HG03064 (cell line): Measurements from ENCODE around the gene OR4B1.

Experiments used
- ATAC-seq: cut with Tn5 transposase; IDR thresholded peaks from one replicate; pipeline ENCODE4 v1.9.1; 2021; ENCODE audit warnings: low read depth; ENCODE audit not compliant: unreplicated experiment

OR4B1 gene

DNA sequence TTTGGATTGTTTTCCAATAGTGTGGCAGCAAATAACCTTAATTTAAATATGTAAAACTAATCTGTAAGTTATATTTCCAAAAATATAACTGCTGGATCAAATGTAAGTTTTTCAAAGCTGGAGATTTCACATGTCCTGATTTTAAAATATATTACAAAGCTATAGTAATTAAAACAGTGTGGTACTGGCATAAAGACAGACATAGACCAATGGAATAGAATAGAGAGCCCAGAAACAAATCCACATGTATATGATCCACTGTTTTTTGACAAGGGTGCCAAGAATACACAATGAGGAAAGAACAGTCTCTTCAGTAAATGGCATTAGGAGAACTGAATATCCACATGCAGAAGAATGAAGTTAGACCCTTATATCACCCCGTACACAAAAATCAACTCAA is 32.3 kb downstream of the OR4B1 start:
- ATAC-seq, result no peak

DNA sequence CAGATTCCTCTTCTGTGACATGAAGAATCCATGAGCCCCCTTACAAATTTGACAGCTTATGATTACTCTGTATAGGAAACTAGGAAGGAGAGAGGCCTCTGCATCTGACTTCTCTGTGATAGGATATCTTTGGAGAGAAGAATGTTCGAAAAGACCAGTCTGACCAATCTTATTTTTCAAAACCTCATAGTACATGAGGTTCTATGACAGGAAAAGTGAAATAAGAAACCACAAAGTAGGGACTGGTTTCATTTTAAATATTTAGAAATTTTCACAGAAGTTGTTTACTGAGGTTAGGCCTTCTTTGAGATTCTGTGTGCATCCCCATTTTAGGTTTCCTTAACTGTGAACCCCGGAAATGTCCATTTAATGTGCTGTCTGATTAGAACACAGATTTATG is 45.0 kb downstream of the OR4B1 start:
- no peak for ATAC-seq

DNA sequence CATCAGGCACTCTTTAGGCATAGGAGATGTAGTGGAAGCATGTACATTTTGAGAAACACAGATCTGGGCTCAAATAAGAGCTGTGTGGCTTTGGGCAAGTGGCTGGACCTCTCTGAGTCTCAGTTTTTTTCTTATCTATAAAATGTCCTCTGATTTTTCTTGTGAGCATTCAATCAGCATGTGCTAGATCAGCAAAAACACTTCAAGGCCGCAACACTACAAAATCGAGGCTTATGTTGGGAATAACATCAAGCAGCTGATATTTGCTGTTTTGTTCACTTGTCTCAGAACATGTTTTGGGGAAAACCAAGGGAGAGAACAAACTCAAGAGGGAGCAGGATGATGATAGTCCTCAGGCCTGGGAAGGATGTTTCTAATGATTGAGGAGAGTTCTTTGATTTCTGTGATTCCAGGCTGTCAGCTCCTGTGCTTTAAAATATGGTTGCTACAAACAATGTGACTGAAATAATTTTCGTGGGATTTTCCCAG is 46.9 kb downstream of the OR4B1 start, which contains the start of gene OR4X1:
Gene OR4X1 (plus strand): TSS at position 439 of the 489 bp plus-strand sequence. CDS start 0 bp downstream, at position 439.
- ATAC-seq, result no peak
